Activated naive CD8-positive, alpha-beta T cell treated with anti-CD3 and anti-CD28 coated beads for 36 hours (primary cell): ENCODE measurements around the gene ZBTB20. TPM values are rescaled to one million over a fixed set of nuclear protein-coding genes. Genes with fewer than 3 reads are reported as not detected.

Source experiments
- DNase-seq: peaks from one replicate; pipeline ENCODE4 v3.0.0; 2021
- H3K27ac Mint-ChIP-seq: one replicate; pipeline ENCODE4 v1.8.0; 2022; ENCODE audit warnings: mild to moderate bottlenecking, moderate library complexity, mixed read lengths
- H3K27me3 Mint-ChIP-seq: one replicate; pipeline ENCODE4 v1.8.0; 2022; ENCODE audit warnings: mild to moderate bottlenecking, mixed read lengths
- H3K36me3 Mint-ChIP-seq: one replicate; pipeline ENCODE4 v1.8.0; 2021; ENCODE audit warnings: mild to moderate bottlenecking, mixed read lengths
- H3K4me1 Mint-ChIP-seq: one replicate; pipeline ENCODE4 v1.8.0; 2021; ENCODE audit warnings: mixed read lengths
- H3K4me3 Mint-ChIP-seq: one replicate; pipeline ENCODE4 v1.8.0; 2022; ENCODE audit warnings: mild to moderate bottlenecking, moderate library complexity, mixed read lengths
- H3K9me3 Mint-ChIP-seq: one replicate; pipeline ENCODE4 v1.8.0; 2022; ENCODE audit warnings: mixed read lengths
- total RNA-seq, 2 experiments: library from RNA; stranded (reverse); gene quantifications; one replicate each; pipeline ENCODE4 v1.2.3, GENCODE V29; 2021

The ZBTB20 gene
- total RNA-seq, 2 experiments from 2014 or later: 3.5 to 4.5 TPM

GRCh38 chr3:114669614-114670013 is 477.5 kb downstream of the ZBTB20 start:
- no peak overlapping the region for H3K4me3 Mint-ChIP-seq
- H3K4me1 Mint-ChIP-seq: peaks cover 17% of the 10 kb centered on the region
- peaks cover 11% of the 10 kb centered on the region for H3K36me3 Mint-ChIP-seq
- DNase-seq: no peak
- no peak overlapping the region for H3K27ac Mint-ChIP-seq
- peaks cover 3% of the 10 kb centered on the region for H3K9me3 Mint-ChIP-seq
- no peaks in the 10 kb centered on the region for H3K27me3 Mint-ChIP-seq

DNA sequence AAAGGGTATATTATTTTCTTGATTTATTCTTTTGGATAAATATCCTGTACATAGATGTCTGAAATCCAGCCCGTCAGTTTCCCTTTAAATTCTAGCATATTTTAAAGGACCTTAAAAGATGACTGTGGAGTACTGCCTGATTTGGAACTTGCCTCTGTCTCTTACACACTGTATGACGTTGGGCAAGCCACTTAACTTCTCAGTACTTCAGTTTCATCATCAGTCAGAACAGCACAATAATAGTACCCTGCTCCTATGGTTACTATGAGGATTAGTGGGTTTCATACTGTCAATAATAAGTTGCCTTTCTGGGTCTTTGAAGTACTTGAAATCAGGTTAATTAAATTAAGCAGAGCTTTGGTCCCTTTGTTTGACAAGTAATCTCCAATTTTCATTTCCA is 479.0 kb downstream of the ZBTB20 start:
- DNase-seq: no peak
- Mint-ChIP-seq H3K27me3 (no peaks in the 10 kb centered on the region), H3K9me3 (peaks cover 10% of the 10 kb centered on the region), H3K4me1 (peaks cover 7% of the 10 kb centered on the region), H3K4me3 (no peak overlapping the region), H3K27ac (no peak overlapping the region), H3K36me3 (peaks cover 19% of the 10 kb centered on the region)

GRCh38 chr3:114666623-114667022 is 480.5 kb downstream of the ZBTB20 start:
- Mint-ChIP-seq H3K27me3 (no peaks in the 10 kb centered on the region), H3K9me3 (peaks cover 10% of the 10 kb centered on the region), H3K27ac (no peak overlapping the region), H3K4me1 (peaks cover 5% of the 10 kb centered on the region), H3K36me3 (peaks cover 21% of the 10 kb centered on the region), H3K4me3 (no peak overlapping the region)
- DNase-seq: no peak

- no peaks in the 10 kb centered on the region for H3K27me3 Mint-ChIP-seq
These were observed 483.1 kb downstream of the ZBTB20 start for GRCh38 chr3:114664006-114664405.

DNA sequence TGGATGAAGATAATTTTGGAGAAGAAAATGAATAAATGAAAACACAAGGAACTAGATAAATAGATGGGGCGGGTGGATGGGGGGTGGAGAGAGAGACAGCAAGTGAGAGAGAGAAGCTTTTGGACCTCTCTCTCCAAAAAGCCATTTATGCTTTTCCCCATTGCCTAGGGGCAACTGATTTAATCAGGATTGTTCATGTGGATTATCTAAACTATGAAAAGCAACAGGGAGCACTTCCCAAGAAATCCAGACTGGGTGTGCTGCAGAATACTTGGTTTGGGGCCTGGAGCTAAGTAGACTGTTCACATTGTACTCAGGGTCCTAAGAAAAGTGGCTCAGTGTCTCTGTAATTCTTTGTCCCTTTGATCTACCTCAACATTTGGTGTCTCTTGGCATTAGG is 486.3 kb downstream of the ZBTB20 start:
- H3K36me3 Mint-ChIP-seq: peaks cover 18% of the 10 kb centered on the region
- H3K4me3 Mint-ChIP-seq: no peak overlapping the region
- H3K27me3 Mint-ChIP-seq: no peaks in the 10 kb centered on the region
- H3K9me3 Mint-ChIP-seq: peaks cover 16% of the 10 kb centered on the region
- H3K4me1 Mint-ChIP-seq: no peaks in the 10 kb centered on the region
- H3K27ac Mint-ChIP-seq: no peak overlapping the region
- no peak for DNase-seq

More at GRCh38 chr3:114664006-114664405, 483.1 kb downstream of the ZBTB20 start:
- H3K4me3 Mint-ChIP-seq: no peak overlapping the region
- peaks cover 10% of the 10 kb centered on the region for H3K9me3 Mint-ChIP-seq
- no peak for DNase-seq
- H3K36me3 Mint-ChIP-seq: peaks cover 18% of the 10 kb centered on the region
- no peak overlapping the region for H3K27ac Mint-ChIP-seq
- no peaks in the 10 kb centered on the region for H3K4me1 Mint-ChIP-seq

DNA sequence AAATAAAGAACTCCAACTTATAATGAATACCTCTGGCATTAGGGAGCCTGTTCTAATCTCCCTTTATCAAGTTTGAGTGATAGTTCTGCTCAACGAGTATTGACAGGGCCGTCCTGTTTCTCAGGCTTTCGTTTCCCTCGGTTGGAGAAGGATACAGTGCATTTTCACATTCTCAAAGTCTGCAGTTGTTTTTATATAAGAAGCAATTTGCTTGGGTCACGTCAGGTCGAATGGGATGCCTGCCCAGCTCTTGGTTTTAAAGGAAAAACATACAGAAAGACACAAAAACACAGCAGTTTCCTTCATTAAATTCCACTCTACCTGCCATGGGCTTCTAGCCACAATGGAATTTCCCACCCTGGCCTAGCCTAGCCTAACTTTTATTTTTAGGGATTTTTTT is 487.0 kb downstream of the ZBTB20 start:
- Mint-ChIP-seq H3K4me1 (no peaks in the 10 kb centered on the region), H3K27ac (no peak overlapping the region), H3K9me3 (peaks cover 14% of the 10 kb centered on the region), H3K36me3 (peaks cover 16% of the 10 kb centered on the region), H3K27me3 (no peaks in the 10 kb centered on the region), H3K4me3 (no peak overlapping the region)
- no peak for DNase-seq

DNA sequence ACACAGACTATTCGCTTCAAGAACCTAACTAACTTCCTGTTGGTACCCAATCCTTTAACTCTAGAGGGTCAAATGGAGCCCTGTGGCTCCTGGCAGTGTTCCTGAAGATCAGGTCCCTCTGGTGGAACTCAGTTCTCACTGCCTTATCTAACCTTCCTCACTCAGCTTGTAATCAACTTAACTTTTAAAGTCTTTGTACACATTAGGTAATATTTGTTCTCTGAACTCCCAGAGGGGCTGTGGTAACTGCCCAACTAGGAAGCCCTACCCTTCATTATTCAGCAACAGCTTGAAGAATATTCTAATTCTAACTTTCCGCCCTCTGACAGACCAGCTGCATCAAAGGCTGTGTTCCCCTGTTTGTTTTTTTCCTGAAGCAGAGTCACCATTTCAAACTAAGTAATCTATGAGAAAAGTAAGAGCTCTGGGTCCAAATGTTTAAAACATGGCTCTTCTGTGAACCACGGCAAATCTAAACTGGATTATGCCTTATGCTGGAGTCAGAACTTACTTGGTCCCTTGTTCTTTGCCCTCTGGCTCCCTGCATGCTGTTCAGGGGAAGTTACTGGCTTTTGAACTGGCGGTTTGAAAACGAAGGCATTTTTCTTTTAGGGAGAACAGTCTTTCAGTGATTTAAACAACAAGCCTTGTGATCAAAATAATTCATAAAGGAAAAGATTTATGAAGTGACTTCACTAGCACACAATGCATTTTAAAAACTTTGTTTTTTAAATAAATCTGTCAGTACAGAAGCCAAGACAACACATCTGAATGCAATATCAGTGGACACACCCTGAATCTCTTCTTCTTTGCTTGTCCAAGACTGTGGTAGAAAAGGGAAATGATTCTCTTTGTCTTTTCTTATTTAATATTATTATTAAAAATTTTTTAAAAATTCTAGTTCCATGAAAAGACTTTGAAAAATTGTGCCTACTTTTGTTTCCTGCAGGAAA is 487.7 kb downstream of the ZBTB20 start:
- Mint-ChIP-seq H3K4me3 (no peak overlapping the region), H3K4me1 (no peaks in the 10 kb centered on the region), H3K27ac (no peak overlapping the region), H3K27me3 (no peaks in the 10 kb centered on the region), H3K9me3 (peaks cover 11% of the 10 kb centered on the region), H3K36me3 (peaks cover 14% of the 10 kb centered on the region)
- no peak for DNase-seq

- no peaks in the 10 kb centered on the region for H3K27me3 Mint-ChIP-seq
- no peak for DNase-seq
- H3K4me3 Mint-ChIP-seq: no peak overlapping the region
- peaks cover 9% of the 10 kb centered on the region for H3K36me3 Mint-ChIP-seq
- H3K27ac Mint-ChIP-seq: no peak overlapping the region
- peaks cover 5% of the 10 kb centered on the region for H3K9me3 Mint-ChIP-seq
- H3K4me1 Mint-ChIP-seq: peaks cover 21% of the 10 kb centered on the region
These were observed 495.5 kb downstream of the ZBTB20 start for GRCh38 chr3:114651555-114651954.

DNA sequence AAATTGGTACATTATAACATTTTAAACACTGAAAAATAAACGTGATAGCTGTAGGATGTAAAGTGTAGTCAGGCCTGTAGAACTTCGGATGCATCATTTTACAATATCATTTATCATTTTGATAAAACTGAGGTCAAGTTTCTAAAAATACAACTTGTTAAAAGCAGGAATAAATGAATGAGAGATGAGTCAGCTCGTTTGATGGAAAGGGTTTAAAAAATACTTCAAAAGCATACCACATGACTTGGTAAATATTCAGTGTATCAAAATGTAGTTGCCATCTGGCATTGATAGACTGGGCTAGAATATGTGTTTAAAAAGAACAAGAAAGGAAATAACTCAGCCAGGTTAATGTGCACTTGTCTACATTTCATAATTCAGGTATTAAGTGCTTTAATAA is 496.3 kb downstream of the ZBTB20 start:
- Mint-ChIP-seq H3K27me3 (no peaks in the 10 kb centered on the region), H3K36me3 (peaks cover 12% of the 10 kb centered on the region), H3K27ac (no peak overlapping the region), H3K9me3 (peaks cover 4% of the 10 kb centered on the region), H3K4me3 (no peak overlapping the region), H3K4me1 (peaks cover 21% of the 10 kb centered on the region)
- DNase-seq: no peak

GRCh38 chr3:114649331-114649730 is 497.8 kb downstream of the ZBTB20 start:
- peaks cover 21% of the 10 kb centered on the region for H3K4me1 Mint-ChIP-seq

DNA sequence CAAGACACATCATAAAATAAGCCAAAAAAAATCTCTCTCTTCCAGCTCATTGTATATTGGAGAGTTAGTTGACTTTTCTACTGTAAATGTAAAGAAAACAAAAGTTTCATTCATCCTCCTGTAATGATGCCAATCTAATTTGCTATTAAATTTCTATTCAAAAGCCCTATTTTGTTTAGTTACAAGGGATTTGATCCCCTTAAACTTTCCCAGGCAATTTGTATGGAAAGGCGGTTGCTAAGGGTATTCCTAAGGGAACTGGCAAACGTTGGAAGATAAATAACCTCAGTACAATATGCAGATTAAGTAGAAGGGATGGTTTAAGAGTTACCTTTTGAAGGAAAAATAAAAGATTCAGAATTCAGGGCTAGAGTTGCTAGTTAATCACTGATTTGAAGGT is 500.6 kb downstream of the ZBTB20 start:
- Mint-ChIP-seq H3K27ac (no peak overlapping the region), H3K9me3 (peaks cover 1% of the 10 kb centered on the region), H3K36me3 (peaks cover 9% of the 10 kb centered on the region), H3K4me3 (no peak overlapping the region), H3K27me3 (no peaks in the 10 kb centered on the region), H3K4me1 (peaks cover 21% of the 10 kb centered on the region)
- no peak for DNase-seq

More at GRCh38 chr3:114649331-114649730, 497.8 kb downstream of the ZBTB20 start:
- Mint-ChIP-seq H3K27me3 (no peaks in the 10 kb centered on the region), H3K4me3 (no peak overlapping the region), H3K9me3 (peaks cover 4% of the 10 kb centered on the region), H3K27ac (peak overlapping the region; percentile 51), H3K36me3 (peaks cover 12% of the 10 kb centered on the region)
- no peak for DNase-seq

DNA sequence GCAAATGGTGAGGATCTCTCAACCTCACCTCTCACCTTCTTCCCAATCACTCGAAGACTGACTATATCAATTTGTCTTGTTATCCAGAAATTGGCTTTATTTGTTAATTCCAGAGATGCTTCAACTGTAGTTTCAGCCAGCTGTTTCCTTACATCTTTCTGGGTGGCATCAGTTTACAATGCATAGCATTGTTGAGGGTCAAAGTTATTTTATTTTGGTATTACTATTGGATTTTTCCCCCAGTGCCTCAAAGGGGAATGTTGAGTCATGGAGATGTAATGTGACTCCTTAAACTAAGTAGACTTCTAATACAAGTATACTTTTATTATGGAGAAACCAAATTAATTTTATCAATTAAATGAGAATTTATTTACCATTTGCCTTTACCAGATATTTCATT is 501.7 kb downstream of the ZBTB20 start:
- Mint-ChIP-seq H3K27me3 (no peaks in the 10 kb centered on the region), H3K36me3 (peaks cover 9% of the 10 kb centered on the region), H3K9me3 (peaks cover 1% of the 10 kb centered on the region)

DNA sequence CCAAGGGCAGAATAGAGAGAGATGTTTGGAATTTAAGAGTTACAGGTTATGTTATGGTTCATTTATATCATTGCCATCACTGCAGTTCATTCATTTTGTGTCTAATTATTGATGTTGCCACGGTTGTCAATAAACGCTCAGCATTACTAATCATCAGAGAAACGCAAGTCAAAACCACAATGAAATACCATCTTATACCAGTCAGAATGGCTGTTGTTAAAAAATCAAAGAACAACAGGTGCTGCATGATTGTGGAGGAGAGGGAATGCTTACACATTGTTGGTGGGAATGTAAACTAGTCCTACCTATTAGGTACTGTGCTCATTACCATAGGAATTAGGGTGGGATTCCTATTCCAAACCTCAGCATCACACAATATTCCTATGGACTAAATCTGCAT is 502.7 kb downstream of the ZBTB20 start:
- no peaks in the 10 kb centered on the region for H3K27me3 Mint-ChIP-seq
- H3K4me1 Mint-ChIP-seq: peaks cover 13% of the 10 kb centered on the region
- H3K27ac Mint-ChIP-seq: no peak overlapping the region
- peaks cover 14% of the 10 kb centered on the region for H3K36me3 Mint-ChIP-seq
- no peak for DNase-seq
- H3K9me3 Mint-ChIP-seq: peaks cover 1% of the 10 kb centered on the region
- H3K4me3 Mint-ChIP-seq: no peak overlapping the region

More for the DNA sequence above, 501.7 kb downstream of the ZBTB20 start:
- peaks cover 14% of the 10 kb centered on the region for H3K4me1 Mint-ChIP-seq
- no peak overlapping the region for H3K27ac Mint-ChIP-seq
- no peak overlapping the region for H3K4me3 Mint-ChIP-seq
- no peak for DNase-seq

DNA sequence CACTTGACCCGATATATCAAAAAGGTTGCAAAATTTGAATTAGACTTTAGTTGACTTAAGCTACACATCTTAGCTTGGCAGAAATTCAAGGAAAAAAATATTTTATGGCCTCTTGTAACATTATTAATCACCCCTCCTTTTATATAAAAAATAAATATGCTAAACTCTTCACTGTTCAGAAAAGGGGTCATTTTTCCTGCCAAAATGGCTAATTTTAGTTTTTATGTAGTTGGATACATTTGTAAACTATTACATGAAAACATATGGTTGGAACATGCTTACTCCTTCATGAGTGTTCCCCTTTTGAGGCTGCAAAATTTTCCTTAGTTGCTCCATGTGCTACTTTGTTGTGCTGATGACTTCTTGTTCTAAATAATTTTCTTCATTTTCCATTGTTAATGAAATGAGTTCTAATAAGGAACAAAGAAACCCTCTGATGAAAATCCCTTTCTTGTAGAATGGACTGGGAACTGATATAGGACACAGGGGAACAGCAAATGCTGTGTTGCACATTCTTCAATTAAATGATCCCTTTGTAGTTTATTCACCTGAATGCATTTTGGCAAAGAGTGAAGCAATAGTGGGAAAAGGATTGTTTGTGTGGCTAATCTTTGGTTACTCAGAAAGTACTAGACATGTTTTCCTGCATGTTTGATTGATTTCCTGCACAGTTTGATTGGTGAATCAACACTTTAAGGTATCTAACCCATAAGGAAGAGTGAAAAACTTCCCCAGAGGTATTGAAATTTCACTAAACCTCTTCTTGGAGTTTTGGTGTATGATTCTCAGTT is 503.9 kb downstream of the ZBTB20 start:
- Mint-ChIP-seq H3K27ac (no peak overlapping the region), H3K9me3 (peaks cover 7% of the 10 kb centered on the region), H3K36me3 (peaks cover 18% of the 10 kb centered on the region), H3K4me1 (peaks cover 9% of the 10 kb centered on the region), H3K27me3 (no peaks in the 10 kb centered on the region), H3K4me3 (no peak overlapping the region)
- no peak for DNase-seq

- H3K4me3 Mint-ChIP-seq: no peak overlapping the region
- peaks cover 12% of the 10 kb centered on the region for H3K4me1 Mint-ChIP-seq
- peaks cover 30% of the 10 kb centered on the region for H3K36me3 Mint-ChIP-seq
- H3K9me3 Mint-ChIP-seq: peaks cover 22% of the 10 kb centered on the region
- no peak overlapping the region for H3K27ac Mint-ChIP-seq
- H3K27me3 Mint-ChIP-seq: no peaks in the 10 kb centered on the region
- no peak for DNase-seq
These were observed 507.0 kb downstream of the ZBTB20 start for GRCh38 chr3:114640126-114640525.
